K562 (cell line): Measurements from ENCODE around the gene NYAP1. TPM values are rescaled to one million over a fixed set of nuclear protein-coding genes. Genes with fewer than 3 reads are reported as not detected.

Experiments
- ATAC-seq: fragments of 200-7000 bp; cut with Tn5 transposase; 3 replicates; pipeline ENCODE4 v1.9.1; 2020; ENCODE audit warnings: moderate library complexity
- BruUV-seq: library from RNA; stranded (reverse); fragments of 400-500 nt; replicated peaks from 2 replicates; lab custom pipeline; 2021; lab: Mats Ljungman, UMichigan
- CTCF ChIA-PET: fragments of 300-600 bp; formaldehyde crosslinking; extraction: SDS; loops from one replicate; lab custom pipeline; 2021; ENCODE audit warnings: low intra/inter-chr PET ratio; lab: Yijun Ruan, JAX
- POLR2A ChIA-PET: fragments of 300-600, 350-650 bp; sonication (Branson Sonifier 250); formaldehyde crosslinking; extraction: SDS; loops from one replicate; lab custom pipeline; 2021; ENCODE audit warnings: antibody characterized with exemption, inconsistent platforms; lab: Yijun Ruan, JAX
- DNase-seq, 4 experiments: peaks; one replicate each; pipeline versions ENCODE4 v3.0.0 to v3.0.0-alpha.2; 2011 to 2018; ENCODE audit warnings: low spot score in 3 of 4, mixed read lengths in 3 of 4; ENCODE audit errors: extremely low read depth in 1 of 4
- FAIRE-seq: peaks from 2 replicates; lab custom pipeline; 2011; peaks lifted over from hg19 to GRCh38; lab: Jason Lieb, UNC
- H2AFZ ChIP-seq: 2 replicates; pipeline ENCODE4 v1.6.0; 2011; ENCODE audit warnings: low read depth, low read length, control low read depth, inconsistent platforms
- H3K27ac ChIP-seq: fragments of 200-600 bp; 3 replicates; pipeline ENCODE4 v1.8.0; 2011; ENCODE audit warnings: low read depth, mild to moderate bottlenecking, control low read depth, inconsistent platforms, low read length, moderate library complexity, mixed read lengths; ENCODE audit errors: extremely low read depth
- H3K27me3 ChIP-seq, 2 experiments: fragments of 300-600 bp in 1 of 2; 2 replicates in 1 of 2; 3 replicates in 1 of 2; pipeline versions ENCODE4 v1.6.0 to v1.8.0; 2011; ENCODE audit warnings: inconsistent platforms in 2 of 2, low read length in 2 of 2, mild to moderate bottlenecking in 1 of 2, mixed read lengths in 1 of 2, moderate library complexity in 1 of 2; ENCODE audit not compliant: control insufficient read depth in 2 of 2, insufficient read depth in 2 of 2
- H3K36me3 ChIP-seq: fragments of 300-600 bp; 3 replicates; pipeline ENCODE4 v1.8.0; 2011; ENCODE audit warnings: mild to moderate bottlenecking, low read length, inconsistent platforms; ENCODE audit not compliant: control insufficient read depth, insufficient read depth
- H3K4me1 ChIP-seq, 2 experiments: fragments of 200-600 bp in 1 of 2; replicated peaks in 1 of 2; 2 replicates in 1 of 2; 3 replicates in 1 of 2; pipeline versions ENCODE4 v1.5.1 to v1.8.0; 2011; ENCODE audit warnings: inconsistent platforms in 2 of 2, low read length in 2 of 2, mild to moderate bottlenecking in 1 of 2, mixed read lengths in 1 of 2, moderate library complexity in 1 of 2; ENCODE audit not compliant: control insufficient read depth in 2 of 2, insufficient read depth in 2 of 2
- H3K4me2 ChIP-seq: 2 replicates; pipeline ENCODE4 v1.6.1; 2011; ENCODE audit warnings: low read length, control low read depth, inconsistent platforms, mixed read lengths; ENCODE audit not compliant: insufficient read depth
- H3K4me3 ChIP-seq: fragments of 200-600 bp; sonication (generic), shearing (Covaris generic); 2 replicates; pipeline ENCODE4 v1.5.1; 2016; ENCODE audit warnings: control low read depth, inconsistent platforms
- H3K79me2 ChIP-seq: fragments of 200-600 bp; 3 replicates; pipeline ENCODE4 v1.8.0; 2011; ENCODE audit warnings: low read length, inconsistent platforms; ENCODE audit not compliant: control insufficient read depth, insufficient read depth
- H3K9ac ChIP-seq, 2 experiments: 2 replicates each; pipeline versions ENCODE4 v1.6.0 to v1.6.1; 2011; ENCODE audit warnings: low read depth in 2 of 2, low read length in 2 of 2, control low read depth in 1 of 2, inconsistent platforms in 1 of 2, mild to moderate bottlenecking in 1 of 2, mixed read lengths in 1 of 2; ENCODE audit not compliant: insufficient read depth in 1 of 2
- H3K9me1 ChIP-seq: one replicate; pipeline ENCODE4 v1.6.0; 2011; ENCODE audit warnings: inconsistent platforms, mild to moderate bottlenecking, low read length, moderate library complexity; ENCODE audit not compliant: control insufficient read depth, insufficient read depth
- H3K9me3 ChIP-seq: replicated peaks from 2 replicates; pipeline ENCODE4 v1.5.1; 2011; ENCODE audit warnings: low read depth, low read length, inconsistent platforms; ENCODE audit not compliant: control insufficient read depth, insufficient read depth
- H4K20me1 ChIP-seq: replicated peaks from 2 replicates; pipeline ENCODE4 v1.6.1; 2011; ENCODE audit warnings: low read length, inconsistent platforms, mixed read lengths; ENCODE audit not compliant: control insufficient read depth, insufficient read depth
- CHD4 ChIP-seq: fragments of 200-600 bp; sonication (generic); IDR thresholded peaks from 3 replicates; pipeline ENCODE4 v1.6.1; 2012; ENCODE audit warnings: low read depth, mild to moderate bottlenecking, mixed read lengths, low read length, inconsistent platforms; ENCODE audit not compliant: insufficient read depth, insufficient replicate concordance, poor library complexity, severe bottlenecking
- MCM3 ChIP-seq: fragments of 450-650 bp; IDR thresholded peaks from 2 replicates; pipeline ENCODE4 v1.6.1; 2016
- MITF ChIP-seq: IDR thresholded peaks from 2 replicates; pipeline ENCODE4 v1.6.1; 2014; ENCODE audit warnings: antibody characterized with exemption
- WGBS: fragments of 100-300 bp; shearing (Covaris generic); methylation state at CpG from one replicate; pipeline ENCODE4 v1.1.6; 2016; ENCODE audit warnings: low coverage, mixed read lengths; ENCODE audit not compliant: insufficient coverage; ENCODE audit errors: missing lambda C conversion rate; 5-methylcytosine and 5-hydroxymethylcytosine counted together
- in situ Hi-C: fragments of 300-500 bp; cut with MboI; formaldehyde crosslinking; loops from 4 replicates; pipeline ENCODE4 v1.15.0; 2018; ENCODE audit warnings: inconsistent platforms, mixed read lengths
- intact Hi-C: fragments of 100-400 bp; cut with micrococcal nuclease; formaldehyde crosslinking; loops from 2 replicates; pipeline ENCODE4 v1.14.2; 2022
- polyA plus RNA-seq, 8 experiments: library from polyadenylated mRNA; depleted of rRNA in 4 of 8; stranded (reverse) in 5 of 8; unstranded in 3 of 8; fragments of >200 nt; fragmentation: Nextera tagmentation in 2 of 8; fragmentation: Illumina TruSeq in 1 of 8; extraction: Ambion mirVana in 2 of 8; extraction: Trizol in 1 of 8; gene quantifications; 2 replicates each; pipeline versions ENCODE4 v1.2.1 to v1.2.3, GENCODE V29; 2011 to 2014; ENCODE audit warnings: inconsistent platforms in 1 of 8, missing spikeins in 1 of 8
- total RNA-seq, 7 experiments: library from RNA; depleted of rRNA in 6 of 7; stranded (reverse); fragments of >200 nt in 6 of 7; fragmentation: Illumina TruSeq in 2 of 7; extraction: Trizol in 2 of 7; gene quantifications; 2 replicates each; pipeline versions ENCODE4 v1.2.1 to v1.2.3, GENCODE V29; 2011 to 2021; ENCODE audit warnings: low replicate concordance in 1 of 7
- TF ChIP-seq, protein P1 (sequence below): fragments of 450-650 bp; formaldehyde crosslinking; IDR thresholded peaks from 2 replicates; pipeline ENCODE4 v1.4.0; 2020; ENCODE audit warnings: mild to moderate bottlenecking, mixed read lengths

NYAP1 gene
- total and polyA plus RNA-seq, 9 of the 15 experiments (the other 6 are each of a cell fraction or from before 2014, with no cell fraction given) = 0.11 to 0.88 (median 0.22) TPM; not detected in 2

DNA sequence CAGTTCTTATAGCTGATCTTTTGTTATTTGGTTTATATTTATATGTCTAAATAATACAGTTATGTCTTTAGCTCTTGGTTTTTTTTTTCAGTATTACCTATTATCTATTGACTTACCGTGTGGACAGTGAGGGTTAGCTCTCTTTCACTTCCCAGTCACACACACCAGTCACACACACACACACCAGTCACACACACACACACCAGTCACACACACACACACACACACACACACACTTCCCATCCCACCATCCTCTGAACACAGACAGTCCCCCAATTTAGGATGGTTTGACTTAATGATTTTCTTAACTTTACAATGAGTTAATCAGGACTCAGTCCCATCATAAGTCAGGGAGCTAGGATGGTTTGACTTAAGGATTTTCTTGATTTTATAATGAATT lies 36.4 kb downstream of the NYAP1 start:
- intact Hi-C loops (no loop called here), in situ Hi-C loops (no loop called here)
- TF ChIP-seq CHD4 (no peak), MITF (no peak), MCM3 (peak; percentile 78)
- TF ChIP-seq, protein P1, sequence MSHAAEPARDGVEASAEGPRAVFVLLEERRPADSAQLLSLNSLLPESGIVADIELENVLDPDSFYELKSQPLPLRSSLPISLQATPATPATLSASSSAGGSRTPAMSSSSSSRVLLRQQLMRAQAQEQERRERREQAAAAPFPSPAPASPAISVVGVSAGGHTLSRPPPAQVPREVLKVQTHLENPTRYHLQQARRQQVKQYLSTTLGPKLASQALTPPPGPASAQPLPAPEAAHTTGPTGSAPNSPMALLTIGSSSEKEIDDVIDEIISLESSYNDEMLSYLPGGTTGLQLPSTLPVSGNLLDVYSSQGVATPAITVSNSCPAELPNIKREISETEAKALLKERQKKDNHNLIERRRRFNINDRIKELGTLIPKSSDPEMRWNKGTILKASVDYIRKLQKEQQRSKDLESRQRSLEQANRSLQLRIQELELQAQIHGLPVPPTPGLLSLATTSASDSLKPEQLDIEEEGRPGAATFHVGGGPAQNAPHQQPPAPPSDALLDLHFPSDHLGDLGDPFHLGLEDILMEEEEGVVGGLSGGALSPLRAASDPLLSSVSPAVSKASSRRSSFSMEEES (CRISPR knock-in tag) = no peak
- POLR2A ChIA-PET = interaction anchor here (0.6 to 1.5 kb wide), 4 partner anchors 23 to 371 kb away, joined by 3 to 5 read pairs (median 3); partner anchors contain the start of genes FBXO24, LAMTOR4 and ZCWPW1
- FAIRE-seq (peak; percentile 11), DNase-seq (peak in 1 of 4 experiments; percentile 5), ATAC-seq (no peak)
- Histone ChIP-seq H3K9me3 (no peaks in the 10 kb centered on the region), H4K20me1 (no peaks in the 10 kb centered on the region), H3K27ac (no peak overlapping the region), H3K4me2 (no peak overlapping the region), H3K4me3 (no peak overlapping the region), H3K4me1 (peaks cover 6 to 8% of the 10 kb centered on the region in 2 experiments; a peak in 4 of 5 replicates), H3K27me3 (no peaks in the 10 kb centered on the region), H2AFZ (no peak overlapping the region), H3K9me1 (no peaks in the 10 kb centered on the region), H3K36me3 (no peaks in the 10 kb centered on the region), H3K79me2 (no peaks in the 10 kb centered on the region), H3K9ac (no peak overlapping the region)
- 18% methylated on average over 1 of the region's 1 CpG for WGBS
- BruUV-seq = no TSS peak
- CTCF ChIA-PET = interaction anchor here (0.5 kb wide), 1 partner anchor 237 kb away, joined by 5 read pairs; no protein-coding TSS in a partner anchor
